Motor neuron (in vitro differentiated cells): ENCODE results near the gene HIF3A. TPM values are rescaled to one million over a fixed set of nuclear protein-coding genes. Genes with fewer than 3 reads are reported as not detected.
A peak's percentile ranks its signal among the peaks of the same experiment; 100 is the strongest.
"Not testable (repeated sequence)": the region's sequence is repeated elsewhere in the genome, so short reads cannot be mapped to it uniquely, and the experiment has no call there.

Experiments used
- ATAC-seq, 8 experiments: fragments of 200-7000 bp; cut with Tn5 transposase; replicated peaks in 6 of 8; 2 replicates each; pipeline ENCODE4 v1.8.0; 2021; ENCODE audit warnings: mild to moderate bottlenecking in 8 of 8, moderate library complexity in 8 of 8
- H3K27ac ChIP-seq, 2 donors: fragments of 250-450 bp; sonication (Bioruptor Pico); 2 replicates each; pipeline ENCODE4 v1.9.0; 2021; ENCODE audit warnings: antibody characterized with exemption in 2 of 2, mild to moderate bottlenecking in 2 of 2, moderate library complexity in 1 of 2
- H3K4me1 ChIP-seq, 2 donors: fragments of 250-450 bp; sonication (Bioruptor Pico); replicated peaks in 1 of 2; 2 replicates each; pipeline ENCODE4 v1.6.1; 2021; ENCODE audit warnings: antibody characterized with exemption in 2 of 2, mild to moderate bottlenecking in 2 of 2, moderate library complexity in 1 of 2
- H3K4me3 ChIP-seq, 5 donors: fragments of 250-450 bp; sonication (Bioruptor Pico); 2 replicates each; pipeline ENCODE4 v1.9.0; 2021; ENCODE audit warnings: antibody characterized with exemption in 5 of 5, mild to moderate bottlenecking in 5 of 5, moderate library complexity in 4 of 5
- WGBS, 10 experiments: fragments of 450-650 bp; shearing (Covaris generic); methylation state at CpG; one replicate each; pipeline ENCODE4 v1.0.0; 2022; 5-methylcytosine and 5-hydroxymethylcytosine counted together
- in situ Hi-C, 9 experiments: fragments of 400-800 bp; cut with MboI; loops; one replicate each; pipeline ENCODE4 v1.15.0; 2021; ENCODE audit warnings: low sequenced_read_pairs in 9 of 9, low pct_unique_long_range_greater_than_20kb in 2 of 9; ENCODE audit not compliant: unreplicated experiment in 9 of 9
- total RNA-seq, 8 experiments: library from RNA; unstranded; fragments of 300-600 nt; gene quantifications; 2 replicates each; pipeline versions ENCODE4 v1.2.3 to v1.2.4, GENCODE V29; 2022

Gene HIF3A
- total RNA-seq, 8 experiments from 2014 or later, result 0.36 to 7.9 (median 2.8) TPM

DNA sequence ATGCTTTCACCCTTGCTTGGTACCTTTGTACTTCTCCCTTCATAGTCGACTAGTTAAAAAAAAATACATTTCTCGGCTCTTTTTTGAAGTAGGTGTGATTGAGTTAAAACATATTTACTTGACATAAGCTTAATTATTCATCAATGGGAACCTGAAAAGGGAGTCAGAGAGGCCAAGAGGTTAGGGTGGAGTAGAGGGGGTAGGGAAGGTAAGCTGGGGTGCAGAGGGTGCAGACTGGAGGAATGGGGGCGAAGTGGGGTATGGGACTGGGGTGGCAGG lies 701 bp upstream of the HIF3A start:
- ATAC-seq, result no peak
- Histone ChIP-seq H3K4me1 (peaks cover 15 to 34% of the 10 kb centered on the region in 2 donors), H3K27ac (no peak overlapping the region), H3K4me3 (no peak overlapping the region)
- WGBS, 10 experiments, result 38 to 67% (median 58%) methylated on average over 1 to 2 of the region's 3 CpGs; no CpG with 5 or more reads in 6 of the 10 experiments
- in situ Hi-C loops, result loop anchor here in 5 of 9 experiments (25.0 kb wide), 3 partner anchors 191 to 241 kb away; partner anchors contain the start of gene PNMA8B (in 2 of the 5)

DNA sequence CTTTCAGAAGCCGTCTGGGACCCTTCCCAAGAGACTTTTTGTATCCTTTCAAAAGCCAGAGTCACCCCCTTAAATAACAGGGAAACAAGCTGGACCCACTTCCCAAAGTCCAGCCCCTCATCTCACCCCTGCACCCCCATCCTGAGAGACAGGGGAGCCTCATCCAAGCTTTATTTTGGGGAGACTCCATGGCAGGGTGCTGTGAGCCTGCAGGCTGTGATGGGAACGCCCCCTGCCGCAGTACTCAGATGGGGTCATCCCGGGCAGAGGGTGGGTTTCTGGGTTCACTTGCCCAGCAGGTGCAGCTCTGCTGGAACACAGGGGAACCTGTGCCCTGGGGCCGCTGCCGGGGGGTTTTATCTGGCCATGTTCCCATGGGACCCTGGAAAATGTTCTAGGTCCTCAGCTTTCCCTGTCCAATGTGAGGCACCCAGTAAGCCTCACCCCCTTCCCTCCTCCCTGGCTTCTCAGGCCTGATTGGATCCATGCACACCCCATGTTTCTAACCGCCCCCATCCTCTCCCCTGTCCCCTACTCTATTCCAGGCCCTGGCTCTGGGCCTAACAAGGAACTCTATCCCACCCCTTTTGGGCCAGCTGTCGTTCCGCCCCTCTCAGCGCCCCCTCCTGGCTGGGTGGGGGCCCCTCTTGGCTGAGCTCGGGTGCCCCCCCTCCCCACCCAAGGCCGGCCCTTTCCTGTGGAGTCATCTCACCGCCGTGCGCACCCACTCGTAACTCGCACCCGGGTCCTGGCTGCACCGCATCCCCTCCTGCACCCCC lies 1.0 kb downstream of the HIF3A start:
- Histone ChIP-seq H3K4me1 (peaks cover 15 to 39% of the 10 kb centered on the region in 2 donors), H3K4me3 (peak overlapping the region; percentile 41 to 70 (median 63)), H3K27ac (no peak overlapping the region)
- 0 to 73% methylated on average over 1 to 8 of the region's 19 CpGs; no CpG with 5 or more reads in 8 of the 10 experiments for WGBS, 10 experiments
- in situ Hi-C loops, result loop anchor here in 5 of 9 experiments (25.0 kb wide), 3 partner anchors 189 to 239 kb away; partner anchors contain the start of gene PNMA8B (in 2 of the 5)
- no peak for ATAC-seq

DNA sequence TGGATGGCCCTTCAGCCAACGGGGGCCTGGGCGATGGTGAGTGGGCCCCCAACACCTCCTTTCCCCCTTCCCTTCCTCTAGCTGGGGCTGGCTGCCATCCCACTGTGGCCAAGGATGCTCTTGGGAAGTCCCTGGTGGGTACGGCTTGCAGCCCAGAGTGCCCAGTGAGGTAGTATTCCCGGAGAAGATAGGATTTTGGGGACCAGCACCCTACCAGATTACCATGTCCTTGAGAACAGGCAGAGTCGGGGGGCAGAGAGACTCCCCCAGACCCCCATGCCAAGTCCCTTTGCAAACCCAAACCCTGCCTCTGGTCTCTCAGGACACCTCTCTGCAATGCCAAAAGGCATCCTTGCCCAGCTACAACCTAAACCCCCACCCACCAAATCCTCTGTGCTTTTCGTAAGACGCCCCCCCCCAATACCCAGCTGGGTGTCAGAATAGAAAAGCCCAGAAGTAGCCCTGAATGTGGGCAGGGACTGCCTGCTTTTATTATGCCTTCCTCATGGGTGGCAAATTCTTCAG lies 1.7 kb downstream of the HIF3A start:
- 0% methylated on average over 1 of the region's 7 CpGs; no CpG with 5 or more reads in 9 of the 10 experiments for WGBS, 10 experiments
- in situ Hi-C loops, result loop anchor here in 5 of 9 experiments (25.0 kb wide), 3 partner anchors 189 to 239 kb away; partner anchors contain the start of gene PNMA8B (in 2 of the 5)
- no peak for ATAC-seq
- Histone ChIP-seq H3K4me1 (peaks cover 22 to 45% of the 10 kb centered on the region in 2 donors), H3K27ac (no peak overlapping the region), H3K4me3 (no peak overlapping the region)

DNA sequence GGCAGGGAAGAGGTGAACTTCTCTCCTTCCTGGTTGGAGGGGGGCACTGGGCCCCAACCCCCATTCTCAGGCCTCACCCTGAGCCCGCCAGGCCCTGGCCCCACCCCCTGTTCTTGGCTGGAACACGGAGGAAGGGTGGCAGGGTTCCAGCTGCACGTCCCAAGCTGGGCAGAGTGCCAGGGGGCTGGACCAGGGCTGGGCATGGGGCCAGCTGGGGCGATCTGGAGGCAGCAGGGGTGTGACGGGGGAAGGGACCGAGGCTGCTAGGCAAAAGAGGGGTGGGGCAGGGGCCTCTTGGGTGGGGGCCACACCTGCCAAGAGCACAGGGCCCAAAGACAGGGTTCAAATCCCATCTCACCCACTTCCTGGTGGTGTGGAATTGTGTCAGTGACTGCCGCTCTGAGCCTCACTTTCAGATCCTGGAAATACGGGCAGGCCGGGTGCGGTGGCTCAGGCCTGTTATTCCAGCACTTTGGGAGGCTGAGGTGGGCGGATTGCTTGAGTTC lies 2.2 kb downstream of the HIF3A start:
- in situ Hi-C loops, result loop anchor here in 5 of 9 experiments (25.0 kb wide), 3 partner anchors 188 to 238 kb away; partner anchors contain the start of gene PNMA8B (in 2 of the 5)

DNA sequence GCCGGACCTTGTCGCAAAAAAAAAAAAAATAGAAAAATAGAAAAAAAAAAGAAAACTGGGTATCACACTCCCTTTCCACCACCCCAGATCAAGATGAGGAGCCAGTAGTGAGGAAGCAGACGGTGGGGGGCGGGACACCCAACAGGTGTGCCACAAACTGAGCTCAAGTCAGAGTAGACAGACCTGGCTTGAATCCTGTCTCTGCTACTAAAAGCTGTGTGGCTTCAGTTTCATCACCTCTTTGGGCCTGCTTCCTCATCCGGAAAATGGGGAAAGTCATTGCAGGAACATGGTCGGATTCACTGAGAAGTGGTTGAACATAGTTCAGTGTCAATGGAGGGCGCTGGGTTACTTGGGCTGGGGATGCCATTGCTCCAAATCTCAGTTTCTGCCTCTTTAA lies 2.9 kb downstream of the HIF3A start:
- H3K4me1 ChIP-seq, result peaks cover 23 to 50% of the 10 kb centered on the region in 2 donors
- in situ Hi-C loops, result loop anchor here in 5 of 9 experiments (25.0 kb wide), 3 partner anchors 188 to 238 kb away; partner anchors contain the start of gene PNMA8B (in 2 of the 5)
- H3K4me3 ChIP-seq, result no peak overlapping the region
- 14 to 100% (median 73%) methylated on average over 1 to 6 of the region's 7 CpGs; no CpG with 5 or more reads in 1 of the 10 experiments for WGBS, 10 experiments
- ATAC-seq, result no peak
- no peak overlapping the region for H3K27ac ChIP-seq

More for the DNA sequence above, 2.2 kb downstream of the HIF3A start:
- H3K4me3 ChIP-seq, result no peak overlapping the region
- H3K27ac ChIP-seq, result no peak overlapping the region
- H3K4me1 ChIP-seq, result peaks cover 23 to 50% of the 10 kb centered on the region in 2 donors
- 17 to 82% (median 39%) methylated on average over 1 to 5 of the region's 11 CpGs; no CpG with 5 or more reads in 6 of the 10 experiments for WGBS, 10 experiments
- ATAC-seq, result peak; percentile 7 to 53 (median 30)

DNA sequence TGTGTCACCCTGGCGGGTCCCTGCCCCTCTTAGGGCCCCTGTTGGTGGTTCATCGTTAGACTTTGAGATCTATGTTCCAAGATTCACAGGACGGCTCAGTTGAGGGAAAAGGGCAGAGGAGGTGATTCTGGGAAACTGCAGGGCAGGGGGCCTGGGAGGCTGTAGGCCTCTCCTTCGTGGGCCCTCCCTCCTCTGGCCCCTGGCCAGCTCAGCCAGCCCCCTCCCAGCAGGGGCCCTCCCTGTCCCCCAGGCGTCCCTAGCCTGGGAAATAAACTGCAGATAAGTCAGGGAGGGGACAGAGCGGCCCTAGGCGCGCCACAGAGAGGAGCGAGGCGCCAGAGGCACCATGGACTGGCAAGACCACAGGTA lies 6.5 kb downstream of the HIF3A start:
- peak in 4 of 8 experiments; percentile 2 to 32 (median 25) for ATAC-seq
- WGBS, 10 experiments, result 58 to 100% (median 72%) methylated on average over 1 to 2 of the region's 10 CpGs; no CpG with 5 or more reads in 6 of the 10 experiments
- Histone ChIP-seq H3K4me3 (peak overlapping the region in 4 of 5 donors; percentile 20 to 36 (median 24)), H3K4me1 (peaks cover 18 to 43% of the 10 kb centered on the region in 2 donors), H3K27ac (peak overlapping the region in 1 of 2 donors; percentile 4)
- in situ Hi-C loops, result no loop called here

DNA sequence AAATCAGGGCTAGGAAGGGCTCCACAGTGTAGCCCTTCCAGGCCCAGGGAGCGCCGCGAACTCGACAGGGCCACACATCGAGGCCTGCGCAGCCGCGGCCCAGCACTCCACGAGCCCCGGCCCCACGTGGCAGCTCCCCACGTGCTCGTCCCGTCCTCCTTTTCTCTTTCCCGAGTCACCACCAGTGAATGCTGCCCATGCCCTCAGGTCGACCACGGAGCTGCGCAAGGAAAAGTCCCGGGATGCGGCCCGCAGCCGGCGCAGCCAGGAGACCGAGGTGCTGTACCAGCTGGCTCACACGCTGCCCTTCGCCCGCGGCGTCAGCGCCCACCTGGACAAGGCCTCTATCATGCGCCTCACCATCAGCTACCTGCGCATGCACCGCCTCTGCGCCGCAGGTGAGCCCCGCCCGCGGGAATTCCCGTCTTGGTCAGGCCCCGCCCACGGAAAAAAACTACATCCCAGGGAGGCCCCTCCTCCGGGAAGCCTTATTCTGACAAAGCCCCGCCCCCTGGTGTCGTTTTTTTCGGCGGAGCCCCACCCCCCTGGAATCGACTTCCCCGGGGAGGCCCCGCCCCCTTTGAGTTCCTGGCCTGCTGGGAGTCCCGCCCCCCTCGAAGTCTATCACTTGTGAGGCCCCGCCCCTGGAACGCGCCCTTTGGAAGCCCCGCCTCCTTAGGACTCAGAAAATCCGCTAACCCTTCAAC lies 7.0 kb downstream of the HIF3A start:
- ATAC-seq, result peak in 3 of 8 experiments; percentile 35 to 60 (median 60)
- peak overlapping the region in 4 of 5 donors; percentile 20 to 36 (median 24) for H3K4me3 ChIP-seq
- 0 to 53% (median 43%) methylated on average over 1 to 5 of the region's 56 CpGs; no CpG with 5 or more reads in 6 of the 10 experiments for WGBS, 10 experiments

DNA sequence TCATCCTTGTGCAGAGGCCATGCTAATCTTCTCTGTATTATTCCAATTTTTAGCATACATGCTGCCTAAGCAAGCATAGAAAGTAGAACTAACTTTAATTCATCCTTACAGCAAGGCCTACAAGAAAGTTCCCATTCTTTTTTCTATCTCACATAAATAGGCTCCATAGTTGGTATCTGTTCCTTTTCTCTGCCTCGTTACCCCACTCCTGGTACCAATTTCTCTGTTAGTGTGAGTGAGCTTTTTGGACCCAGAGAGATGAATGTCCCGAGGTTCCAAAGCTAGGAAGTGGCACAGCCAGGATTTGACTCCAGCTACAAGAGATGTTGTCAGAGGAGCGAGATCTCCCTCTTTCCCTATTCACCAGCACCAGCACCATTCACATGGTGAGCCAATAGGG lies 9.7 kb downstream of the HIF3A start:
- Histone ChIP-seq H3K27ac (no peak overlapping the region), H3K4me3 (no peak overlapping the region), H3K4me1 (peaks cover 8 to 12% of the 10 kb centered on the region in 2 donors)
- in situ Hi-C loops, result no loop called here
- WGBS, 10 experiments, result 18 to 100% (median 100%) methylated on average over 1 to 2 of the region's 3 CpGs; no CpG with 5 or more reads in 1 of the 10 experiments
- no peak for ATAC-seq

More for the DNA sequence above, 7.0 kb downstream of the HIF3A start:
- in situ Hi-C loops, result no loop called here
- Histone ChIP-seq H3K27ac (peak overlapping the region in 1 of 2 donors; percentile 4), H3K4me1 (peaks cover 18 to 37% of the 10 kb centered on the region in 2 donors)

DNA sequence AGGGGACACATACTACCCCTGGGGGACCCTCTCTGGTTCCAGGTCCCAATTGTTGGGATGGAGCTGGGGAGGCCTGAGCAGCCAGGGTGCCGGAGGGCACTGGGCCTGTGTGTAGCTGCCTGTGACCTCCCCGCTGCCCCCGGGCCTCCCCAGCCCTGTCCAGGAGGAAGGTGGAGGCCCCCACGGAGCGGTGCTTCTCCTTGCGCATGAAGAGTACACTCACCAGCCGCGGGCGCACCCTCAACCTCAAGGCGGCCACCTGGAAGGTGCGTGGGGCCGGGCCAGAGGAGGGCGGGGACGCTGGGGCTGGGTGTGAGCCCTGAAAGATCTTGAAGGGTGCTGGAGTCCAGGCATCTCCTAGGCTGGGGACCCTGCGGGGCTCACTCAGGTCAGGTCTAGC lies 11.7 kb downstream of the HIF3A start:
- WGBS, 10 experiments, result no CpG with 5 or more reads among the region's 15 CpGs

DNA sequence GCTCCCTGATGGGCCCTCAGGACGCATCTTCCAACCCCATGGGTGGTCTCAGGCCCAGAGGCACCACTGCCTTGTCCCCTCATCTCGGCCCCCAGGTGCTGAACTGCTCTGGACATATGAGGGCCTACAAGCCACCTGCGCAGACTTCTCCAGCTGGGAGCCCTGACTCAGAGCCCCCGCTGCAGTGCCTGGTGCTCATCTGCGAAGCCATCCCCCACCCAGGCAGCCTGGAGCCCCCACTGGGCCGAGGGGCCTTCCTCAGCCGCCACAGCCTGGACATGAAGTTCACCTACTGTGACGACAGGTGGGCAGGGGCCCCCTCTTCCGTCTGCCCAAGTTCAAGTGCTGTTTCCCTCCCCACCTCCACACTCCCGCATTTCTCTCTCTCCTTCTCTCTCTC lies 12.2 kb downstream of the HIF3A start:
- ATAC-seq, result no peak
- H3K4me3 ChIP-seq, result no peak overlapping the region
- in situ Hi-C loops, result no loop called here
- H3K27ac ChIP-seq, result no peak overlapping the region
- no peaks in the 10 kb centered on the region for H3K4me1 ChIP-seq
- 48 to 100% (median 79%) methylated on average over 1 to 3 of the region's 10 CpGs; no CpG with 5 or more reads in 6 of the 10 experiments for WGBS, 10 experiments

More for the DNA sequence above, 11.7 kb downstream of the HIF3A start:
- in situ Hi-C loops, result no loop called here
- Histone ChIP-seq H3K4me3 (no peak overlapping the region), H3K4me1 (peaks cover 2 to 5% of the 10 kb centered on the region in 2 donors), H3K27ac (no peak overlapping the region)
- ATAC-seq, result no peak

DNA sequence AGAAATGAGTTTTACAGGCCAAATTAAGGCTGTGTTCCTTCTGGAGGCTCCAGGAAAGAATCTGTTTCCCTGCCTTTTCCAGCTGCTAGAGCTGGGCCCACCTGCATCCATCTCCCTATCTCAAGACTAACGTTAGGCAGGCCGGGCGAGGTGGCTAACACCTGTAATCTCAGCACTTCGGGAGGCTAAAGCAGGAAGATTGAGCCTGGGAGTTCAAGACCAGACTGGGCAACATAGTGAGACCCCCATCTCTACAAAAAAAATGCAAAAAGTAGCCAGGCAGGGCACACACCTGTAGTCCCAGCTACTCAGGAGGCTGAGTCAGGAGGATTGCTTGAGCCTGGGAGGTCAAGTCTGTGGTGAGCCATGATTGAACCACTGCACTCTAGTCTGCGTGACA lies 14.6 kb downstream of the HIF3A start:
- H3K4me1 ChIP-seq, result no peaks in the 10 kb centered on the region
- in situ Hi-C loops, result no loop called here
- no peak overlapping the region for H3K27ac ChIP-seq
- H3K4me3 ChIP-seq, result no peak overlapping the region
- ATAC-seq, result no peak
- 86 to 100% (median 93%) methylated on average over 1 to 5 of the region's 5 CpGs; no CpG with 5 or more reads in 3 of the 10 experiments for WGBS, 10 experiments

DNA sequence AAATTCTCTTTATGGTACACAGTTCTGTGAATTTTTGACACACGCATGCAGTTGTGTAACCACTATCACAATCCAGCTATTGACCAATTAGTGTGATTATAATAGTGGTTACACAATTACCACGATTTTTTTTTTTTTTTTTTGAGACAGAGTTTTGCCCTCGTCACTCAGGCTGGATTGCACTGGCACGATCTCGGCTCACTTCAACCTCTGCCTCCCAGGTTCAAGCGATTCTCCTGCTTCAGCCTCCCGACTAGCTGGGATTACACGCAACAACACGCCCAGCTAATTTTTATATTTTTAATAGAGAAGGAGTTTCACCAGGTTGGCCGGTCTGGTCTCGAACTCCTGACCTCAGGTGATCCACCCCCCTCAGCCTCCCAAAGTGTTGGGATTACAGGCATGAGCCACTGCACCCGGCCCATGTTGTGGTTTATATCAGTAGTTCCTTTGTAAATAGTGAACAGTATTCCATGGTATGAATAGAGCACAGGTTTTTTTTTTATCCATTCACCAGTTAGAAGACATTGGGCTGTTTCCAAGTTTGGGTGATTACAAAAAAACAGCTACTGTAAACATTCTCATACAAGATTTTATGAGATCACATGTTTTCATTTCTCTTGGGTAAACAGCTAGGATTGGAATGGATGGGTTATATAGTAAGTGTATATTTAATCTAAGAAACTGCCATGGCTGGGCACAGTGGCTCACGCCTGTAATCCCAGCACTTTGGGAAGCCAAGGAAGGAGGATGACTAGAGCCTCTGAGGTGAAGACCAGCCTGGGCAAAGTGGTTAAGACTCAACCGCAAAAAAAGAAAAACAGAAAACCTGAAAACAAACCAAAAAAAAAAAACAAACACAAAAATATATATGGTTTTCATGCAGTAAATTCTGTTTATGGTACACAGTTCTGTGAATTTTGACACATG lies 17.0 kb downstream of the HIF3A start:
- H3K4me1 ChIP-seq, in situ Hi-C loops, ATAC-seq, H3K4me3 ChIP-seq, H3K27ac ChIP-seq: not testable (repeated sequence)
- 57 to 100% (median 89%) methylated on average over 1 to 11 of the region's 14 CpGs for WGBS, 10 experiments
